HG02759 (cell line): ENCODE results near the gene MVK.

Experiments
- ATAC-seq: cut with Tn5 transposase; IDR thresholded peaks from one replicate; pipeline ENCODE4 v1.9.1; 2021; ENCODE audit warnings: mild to moderate bottlenecking, moderate library complexity; ENCODE audit not compliant: unreplicated experiment

Gene MVK

GRCh38 chr12:109605599-109606228, 32.1 kb downstream of the MVK start:
- ATAC-seq, result no peak

DNA sequence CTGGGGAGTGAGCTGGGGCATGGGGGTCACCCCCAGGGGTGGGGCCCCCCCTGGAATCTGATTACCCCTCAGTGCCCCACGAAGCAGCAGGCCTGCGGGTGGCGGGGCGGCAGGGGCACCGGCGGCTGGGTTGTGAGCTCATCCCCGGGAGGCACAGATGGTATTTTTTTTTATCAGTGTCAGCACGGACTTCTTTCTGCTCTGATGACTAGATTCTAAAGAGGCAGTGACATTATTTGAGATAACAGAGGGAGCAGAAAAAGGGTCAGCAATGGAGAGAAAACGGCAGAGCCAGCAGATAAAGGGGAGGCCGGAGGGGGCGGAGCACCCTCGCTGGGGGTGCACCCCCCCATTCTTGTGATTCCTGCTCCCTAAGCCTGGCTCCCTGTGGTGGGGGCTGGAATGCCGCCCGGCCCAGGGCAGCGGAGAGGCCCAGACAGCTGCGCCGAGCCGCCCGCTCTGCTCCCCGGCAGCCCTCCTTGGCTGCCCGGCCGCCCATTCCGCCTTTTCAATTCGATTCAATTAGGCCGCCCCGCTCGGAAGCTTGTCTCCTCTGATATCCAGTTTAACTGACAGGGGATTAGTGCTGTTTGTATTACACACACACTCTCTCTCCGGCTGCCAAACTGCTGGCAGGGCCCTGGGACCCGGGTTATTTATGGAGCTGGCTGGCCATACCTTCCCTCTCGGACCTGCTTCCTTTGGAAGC, 32.9 kb downstream of the MVK start:
- ATAC-seq, result no peak

- ATAC-seq, result no peak
These were observed 34.0 kb downstream of the MVK start for GRCh38 chr12:109607618-109608017.

GRCh38 chr12:109608270-109608669, 34.7 kb downstream of the MVK start:
- ATAC-seq, result no peak

- ATAC-seq, result no peak
These were observed 35.2 kb downstream of the MVK start for GRCh38 chr12:109608793-109609192.

DNA sequence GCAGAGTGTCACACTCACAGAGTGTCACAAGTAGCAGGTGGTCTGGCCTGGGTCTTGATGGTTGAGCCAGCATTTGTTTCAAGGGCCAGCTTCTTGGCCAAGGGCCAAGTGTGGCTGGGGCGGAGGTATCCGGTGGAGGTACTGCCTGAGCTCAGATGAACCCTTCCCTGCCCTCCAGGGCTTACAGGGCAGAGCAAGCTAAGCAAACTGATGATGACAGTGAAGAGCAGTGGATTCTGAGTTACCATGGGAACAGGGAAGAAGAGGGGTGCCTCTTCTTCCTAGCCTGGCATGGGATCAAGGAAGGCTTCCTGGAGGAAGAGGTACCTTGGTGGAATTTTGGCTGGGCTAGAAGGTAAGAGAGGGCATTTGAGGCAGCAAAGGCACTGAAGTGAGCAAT, 35.7 kb downstream of the MVK start:
- no peak for ATAC-seq

DNA sequence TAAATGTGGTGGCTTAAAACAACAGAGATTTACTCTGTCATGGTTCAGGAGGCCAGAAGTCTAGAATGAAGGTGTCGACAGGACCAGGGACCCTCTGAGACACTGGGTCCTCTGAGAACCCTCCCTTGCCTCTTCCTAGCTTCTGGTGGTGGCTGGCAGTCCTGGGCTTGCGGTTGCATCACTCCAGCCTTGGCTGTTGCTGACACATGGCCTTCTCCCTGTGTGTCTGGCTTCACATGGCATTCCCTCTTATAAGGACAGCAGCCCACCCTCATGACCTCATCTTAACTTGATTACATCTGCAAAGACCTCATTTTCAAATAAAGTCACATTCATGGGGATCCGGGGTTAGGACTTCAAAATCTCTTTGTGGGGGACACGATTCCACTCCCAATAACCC, 36.9 kb downstream of the MVK start:
- no peak for ATAC-seq

- ATAC-seq, result no peak
These were observed 37.6 kb downstream of the MVK start for GRCh38 chr12:109611223-109611622.

DNA sequence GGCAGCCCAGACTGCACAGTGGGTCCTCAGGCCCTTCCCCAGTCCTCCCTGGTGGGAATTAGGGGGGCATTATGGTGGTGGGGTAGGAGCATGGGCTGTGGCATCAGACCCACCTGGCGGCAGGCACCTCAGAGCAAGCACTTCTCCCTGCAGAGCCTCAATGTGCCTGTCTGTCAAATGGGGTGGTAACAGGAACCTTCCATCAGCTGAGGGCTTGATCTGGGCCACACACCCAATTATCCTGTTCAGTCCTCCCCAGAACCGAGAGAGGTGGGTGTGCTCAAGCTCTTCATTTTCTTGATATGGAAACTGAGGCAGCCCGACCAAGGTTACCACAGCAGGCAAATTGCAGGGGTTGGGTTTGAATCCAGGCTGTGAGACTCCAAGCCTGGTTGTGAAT, 38.4 kb downstream of the MVK start:
- ATAC-seq, result no peak

DNA sequence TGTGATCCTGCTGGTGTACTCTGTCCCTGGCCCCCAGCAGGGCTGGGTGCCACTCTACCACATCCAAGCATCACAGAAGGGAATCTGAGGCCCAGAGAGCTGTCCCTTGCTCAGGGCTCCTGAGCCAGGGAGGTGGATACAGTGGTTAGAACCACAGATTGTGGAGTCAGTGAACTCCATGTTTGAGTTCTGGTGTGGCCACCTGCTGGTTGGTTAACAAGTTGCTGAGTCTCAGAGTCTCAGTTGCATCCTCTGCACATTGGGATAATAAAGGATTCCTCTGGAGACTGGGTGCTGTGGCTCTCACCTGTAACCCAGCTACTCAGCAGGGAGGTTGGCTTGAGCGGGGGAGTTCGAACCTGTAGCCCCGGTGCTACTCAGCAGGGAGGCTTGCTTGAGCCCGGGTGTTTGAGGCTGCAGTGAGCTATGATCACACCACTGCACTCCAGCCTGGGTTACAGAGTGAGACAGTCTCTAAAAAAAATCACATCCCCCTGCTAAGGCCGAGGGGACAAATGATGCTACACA, 39.4 kb downstream of the MVK start:
- no peak for ATAC-seq

DNA sequence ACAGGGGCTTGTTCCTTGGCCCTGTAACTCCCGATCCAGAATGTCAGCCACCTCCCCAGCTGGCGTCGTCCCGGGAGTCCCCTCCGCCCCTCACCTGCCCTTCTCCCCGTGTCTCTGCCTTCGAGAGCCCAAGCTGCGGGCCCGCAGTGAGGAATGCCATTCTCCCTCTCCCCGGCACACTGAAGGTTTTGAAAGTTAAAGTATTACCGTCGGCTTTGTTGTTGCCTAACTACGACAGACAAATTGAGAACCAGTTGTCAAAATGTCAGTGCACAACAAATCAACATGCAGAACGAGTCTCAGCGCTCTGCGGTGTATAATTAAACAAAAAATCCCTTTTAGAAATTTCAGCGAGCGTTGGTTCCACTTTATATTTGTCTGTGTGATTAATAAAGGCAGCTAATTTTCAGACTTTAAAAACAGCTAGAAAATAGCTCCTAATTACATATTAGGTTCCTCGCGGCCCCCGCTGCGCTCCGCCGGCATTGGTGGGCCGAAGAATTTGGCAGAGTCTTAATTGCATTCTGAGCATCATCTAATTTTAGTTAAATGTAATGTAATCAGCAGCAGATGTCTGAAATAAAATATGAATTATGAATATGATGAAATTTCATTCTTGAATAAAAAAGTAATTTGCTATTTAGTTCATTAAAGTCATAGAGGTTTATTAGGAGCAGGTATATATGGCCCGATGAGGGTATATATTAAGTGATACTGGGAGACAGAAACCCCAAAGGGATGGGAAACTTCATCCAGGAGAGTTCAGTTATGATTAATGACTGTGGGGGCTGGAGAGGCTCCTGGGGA, 40.3 kb downstream of the MVK start:
- no peak for ATAC-seq

GRCh38 chr12:109615556-109616229, 42.1 kb downstream of the MVK start:
- no peak for ATAC-seq

DNA sequence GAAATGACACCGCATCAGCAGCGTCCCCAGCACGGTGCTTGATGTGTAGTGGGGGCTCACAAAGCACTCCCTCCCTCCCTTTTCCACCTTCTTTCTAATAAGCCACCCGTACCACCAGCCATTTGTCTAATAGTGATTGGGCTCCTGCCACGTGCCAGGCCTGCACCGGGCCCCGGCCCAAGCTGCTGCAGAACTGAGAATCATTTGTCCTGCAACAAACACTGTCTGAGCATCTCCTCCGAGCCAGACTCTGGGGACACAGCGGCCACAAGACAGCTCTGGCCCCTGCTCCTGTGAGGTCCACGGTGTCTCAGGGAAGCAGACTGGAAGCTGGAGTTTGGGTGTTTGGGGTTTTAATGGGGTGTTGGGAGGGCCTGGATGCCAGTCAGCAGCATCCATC, 43.9 kb downstream of the MVK start:
- ATAC-seq, result no peak

GRCh38 chr12:109618082-109618481, 44.5 kb downstream of the MVK start:
- no peak for ATAC-seq

DNA sequence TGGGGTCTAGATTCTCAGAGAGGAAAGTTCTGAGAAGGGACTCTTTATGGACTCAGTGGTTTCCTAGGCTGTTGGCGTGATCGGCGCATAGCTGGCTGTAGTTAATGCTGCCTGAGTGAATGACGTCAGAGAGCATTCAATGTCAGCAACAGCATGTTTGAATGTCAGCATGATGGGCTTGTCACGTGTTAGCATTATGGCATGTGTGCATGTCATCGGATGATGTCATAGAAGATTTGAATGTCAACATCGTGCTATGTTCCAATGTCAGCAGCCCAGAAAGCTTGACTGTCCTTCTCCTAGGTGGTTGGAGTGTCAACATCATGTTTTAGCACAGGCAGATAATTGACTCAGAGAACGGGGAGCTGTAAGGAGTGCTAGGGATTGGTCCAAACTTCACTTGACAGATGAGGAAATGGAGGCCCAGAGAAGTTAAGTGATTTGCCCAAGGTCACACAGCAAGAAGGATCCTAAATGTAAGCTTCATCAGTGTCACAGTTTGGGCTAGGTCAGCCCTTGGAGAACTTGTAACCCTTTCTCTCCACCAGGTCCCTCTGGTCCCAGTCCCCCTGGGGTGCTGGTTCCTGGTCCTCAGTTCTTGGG, 45.5 kb downstream of the MVK start:
- ATAC-seq, result no peak

GRCh38 chr12:109621211-109621694, 47.7 kb downstream of the MVK start:
- no peak for ATAC-seq

- ATAC-seq, result no peak
These were observed 48.3 kb downstream of the MVK start for GRCh38 chr12:109621901-109622364.

- ATAC-seq, result no peak
These were observed 50.9 kb downstream of the MVK start for GRCh38 chr12:109624467-109624866.

DNA sequence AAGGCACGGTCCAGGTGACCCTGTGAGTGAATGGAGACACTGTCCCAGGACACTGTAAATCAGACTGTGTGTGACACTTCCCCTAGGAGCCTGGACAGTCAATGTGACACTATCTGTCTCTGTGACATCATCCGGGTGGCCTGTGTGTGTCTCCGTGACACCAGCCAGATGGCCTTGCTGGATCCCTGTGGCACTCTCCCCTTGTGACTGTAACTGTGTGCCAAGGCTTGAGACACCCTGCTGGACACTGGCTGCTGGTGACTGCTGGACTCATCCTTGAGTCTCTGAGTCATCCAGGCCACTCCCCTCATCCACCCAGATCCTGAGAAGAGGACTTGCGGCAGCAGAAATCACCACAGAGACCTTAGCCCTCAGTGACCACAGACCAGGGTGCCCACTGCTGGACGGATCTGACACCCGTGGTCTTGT, 51.6 kb downstream of the MVK start:
- no peak for ATAC-seq

- ATAC-seq, result no peak
These were observed 52.3 kb downstream of the MVK start for GRCh38 chr12:109625749-109626377.
